WTC11 (cell line): ENCODE results near the gene DNAH14.

Experiments
- ATF2 ChIP-seq: sonication (generic); formaldehyde crosslinking; IDR thresholded peaks from 2 replicates; pipeline ENCODE4 v1.8.1; 2022; ENCODE audit warnings: low read depth, missing genetic modification reagents, borderline replicate concordance
- CDX4 ChIP-seq: fragments of 250-450 bp; sonication (Bioruptor Pico); IDR thresholded peaks from 2 replicates; pipeline ENCODE4 v1.9.0; 2021; ENCODE audit warnings: moderate library complexity, mild to moderate bottlenecking, inconsistent platforms, borderline replicate concordance
- CTCF ChIP-seq: fragments of 200-600 bp; IDR thresholded peaks from 2 replicates; pipeline ENCODE4 v1.8.0; 2022; ENCODE audit warnings: antibody characterized with exemption
- ELF4 ChIP-seq: sonication (generic); formaldehyde crosslinking; IDR thresholded peaks from 2 replicates; pipeline ENCODE4 v1.8.1; 2022; ENCODE audit warnings: low read depth, mild to moderate bottlenecking, moderate library complexity, missing genetic modification reagents
- JUN ChIP-seq: sonication (generic); formaldehyde crosslinking; IDR thresholded peaks from 2 replicates; pipeline ENCODE4 v1.8.0; 2023; ENCODE audit warnings: mild to moderate bottlenecking, missing genetic modification reagents
- USF2 ChIP-seq: sonication (generic); formaldehyde crosslinking; IDR thresholded peaks from 2 replicates; pipeline ENCODE4 v1.8.1; 2023; ENCODE audit warnings: mild to moderate bottlenecking, missing genetic modification reagents, moderate library complexity
- ZMAT4 ChIP-seq: fragments of 250-450 bp; sonication (Bioruptor Pico); IDR thresholded peaks from 2 replicates; pipeline ENCODE4 v1.9.0; 2021; ENCODE audit warnings: mild to moderate bottlenecking
- ZNF232 ChIP-seq: sonication (generic); formaldehyde crosslinking; IDR thresholded peaks from 2 replicates; pipeline ENCODE4 v1.8.0; 2022; ENCODE audit warnings: mild to moderate bottlenecking, missing genetic modification reagents

GRCh38 chr1:225152061-225152460 is 222.6 kb downstream of the DNAH14 start:
- TF ChIP-seq USF2 = no peak
- TF ChIP-seq CTCF = no peak
- TF ChIP-seq ELF4 = no peak
- no peak for TF ChIP-seq ZMAT4 (CRISPR knock-in tag)
- TF ChIP-seq ATF2 (CRISPR knock-in tag) = no peak
- TF ChIP-seq CDX4 (CRISPR knock-in tag) = no peak
- TF ChIP-seq ZNF232 = no peak
- TF ChIP-seq JUN (CRISPR knock-in tag) = no peak
